HG03196 (cell line): ENCODE data around the gene PEX26.
"Not testable (repeated sequence)": the region's sequence is repeated elsewhere in the genome, so short reads cannot be mapped to it uniquely, and the experiment has no call there.

Source experiments
- ATAC-seq: cut with Tn5 transposase; IDR thresholded peaks from one replicate; pipeline ENCODE4 v1.9.1; 2021; ENCODE audit not compliant: unreplicated experiment

Gene PEX26

GRCh38 chr22:18115906-18116371, 38.1 kb downstream of the PEX26 start:
- ATAC-seq, result no peak

DNA sequence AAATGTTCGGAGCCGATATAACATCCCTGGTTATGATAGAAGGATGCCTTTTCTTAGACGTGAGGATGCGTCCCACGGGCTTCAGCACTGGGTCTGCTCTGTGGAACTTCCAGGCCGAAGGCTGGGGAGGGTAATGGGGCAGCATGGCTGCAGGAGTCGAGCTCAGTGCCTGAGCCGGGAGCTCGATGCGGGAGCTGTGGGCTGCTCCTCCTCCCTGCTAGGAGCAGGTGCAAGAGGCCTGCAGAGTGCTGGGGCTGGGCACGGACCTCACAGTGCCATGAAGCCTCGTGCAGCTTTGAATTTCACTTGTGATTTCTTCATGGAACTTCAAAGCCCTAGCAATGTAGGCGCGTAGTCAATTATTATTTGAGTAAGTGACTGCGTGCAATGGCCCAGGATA, 38.8 kb downstream of the PEX26 start:
- no peak for ATAC-seq

DNA sequence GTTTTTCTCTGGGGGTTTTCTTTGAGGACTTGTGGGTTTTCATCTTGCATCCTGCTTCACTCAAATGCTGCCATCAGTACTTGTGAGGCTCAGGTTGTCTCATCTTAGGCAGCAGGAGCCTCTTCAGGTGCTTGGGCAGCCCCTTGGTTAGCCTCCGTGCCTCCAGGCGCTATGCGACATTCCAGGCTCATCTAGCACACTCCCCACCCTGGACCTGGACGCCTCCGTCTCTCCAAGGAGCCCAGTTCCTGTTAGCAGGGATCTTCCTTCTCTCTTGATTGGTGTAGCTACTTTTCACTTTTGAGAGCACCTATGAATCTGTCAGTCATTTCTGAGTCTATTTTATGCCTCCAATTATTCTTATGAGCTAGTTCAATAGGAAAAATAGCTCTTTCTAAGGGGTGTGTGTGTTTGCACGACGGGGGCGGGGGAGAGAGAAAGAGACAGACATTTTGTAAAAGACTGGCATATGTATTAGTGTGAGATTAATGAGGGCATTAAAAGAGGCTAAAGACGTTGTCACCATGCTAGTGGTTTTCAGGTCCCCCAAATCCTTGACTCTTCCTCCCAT, 40.6 kb downstream of the PEX26 start:
- ATAC-seq, result no peak

DNA sequence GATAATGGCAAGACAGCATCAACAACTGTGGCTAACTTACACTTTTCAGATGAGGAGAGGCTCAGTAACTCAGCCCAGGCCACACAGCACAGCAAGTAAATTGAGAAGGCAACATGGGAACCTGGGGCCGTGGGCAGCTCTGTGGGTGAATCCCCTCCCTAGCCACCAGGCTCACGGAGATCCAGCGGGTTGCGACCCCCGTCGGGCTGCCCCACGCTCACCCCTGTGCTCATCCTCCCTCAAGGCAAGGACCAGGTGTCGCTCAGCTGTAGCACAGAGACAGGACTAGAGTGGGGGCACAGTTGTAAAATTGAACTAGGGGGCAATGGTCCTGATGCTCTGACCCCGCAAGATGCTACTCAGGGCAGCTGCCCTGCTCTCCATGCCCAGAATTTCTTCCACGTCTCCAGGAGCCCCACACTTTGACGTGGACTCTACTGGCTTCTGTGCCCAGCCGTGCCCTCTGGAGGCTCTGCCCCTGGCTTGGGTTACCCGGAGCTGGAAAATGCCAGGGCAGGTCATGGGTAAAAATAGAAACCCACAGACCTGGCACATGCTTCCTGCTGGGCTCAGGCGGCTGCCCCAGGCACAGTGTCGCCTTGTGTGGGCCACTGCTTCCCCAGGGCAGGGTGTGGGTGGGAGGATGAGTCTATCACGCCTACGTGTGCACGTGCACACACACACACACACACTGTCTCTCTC, 41.8 kb downstream of the PEX26 start:
- ATAC-seq, result no peak

GRCh38 chr22:18120857-18121256, 43.1 kb downstream of the PEX26 start:
- no peak for ATAC-seq

DNA sequence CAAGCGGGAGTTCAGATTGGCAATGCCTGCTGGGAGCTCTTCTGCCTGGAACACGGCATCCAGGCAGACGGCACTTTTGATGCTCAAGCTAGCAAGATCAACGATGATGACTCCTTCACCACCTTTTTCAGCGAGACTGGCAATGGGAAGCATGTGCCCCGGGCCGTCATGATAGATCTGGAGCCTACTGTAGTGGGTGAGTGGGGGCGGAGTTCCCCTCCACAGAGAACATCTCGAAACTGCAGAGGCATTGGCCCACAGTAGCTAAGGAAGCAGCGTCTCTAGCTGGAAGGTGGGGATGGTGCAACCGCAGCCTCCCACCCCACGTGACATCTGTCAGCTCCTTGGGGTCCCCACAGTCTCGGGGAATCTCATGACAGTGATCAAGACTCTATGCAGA, 43.7 kb downstream of the PEX26 start:
- ATAC-seq, result no peak

DNA sequence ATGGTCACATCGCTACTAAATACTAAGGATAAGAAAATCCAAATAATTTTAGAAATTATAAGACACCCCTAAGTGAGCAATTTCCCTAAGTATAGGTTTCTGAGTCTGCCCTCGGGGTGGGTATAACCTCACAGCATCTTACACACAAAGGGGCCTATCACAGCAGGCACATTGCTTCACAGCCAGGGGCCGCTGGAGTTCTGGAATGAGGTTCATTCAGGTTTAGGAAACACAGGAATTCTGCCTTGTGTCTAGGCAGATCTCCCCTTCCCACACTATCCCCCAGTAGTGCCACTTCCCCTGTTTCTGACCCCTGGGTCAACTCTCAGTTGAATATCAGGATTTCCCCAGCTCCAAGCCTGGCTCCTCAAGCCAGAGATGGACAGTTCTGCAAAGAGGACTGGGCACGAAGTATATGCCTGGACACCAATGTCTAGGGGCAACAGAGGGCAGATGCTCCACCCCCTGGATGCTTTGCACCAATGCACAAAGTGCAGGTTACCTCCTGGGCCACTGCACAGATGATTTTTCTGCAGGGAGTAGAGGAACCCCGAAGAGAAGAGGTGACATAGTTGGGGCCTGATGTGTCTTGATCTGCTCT, 44.3 kb downstream of the PEX26 start:
- ATAC-seq, result no peak

- not testable (repeated sequence) for ATAC-seq
These were observed 45.8 kb downstream of the PEX26 start for GRCh38 chr22:18123476-18124025.

DNA sequence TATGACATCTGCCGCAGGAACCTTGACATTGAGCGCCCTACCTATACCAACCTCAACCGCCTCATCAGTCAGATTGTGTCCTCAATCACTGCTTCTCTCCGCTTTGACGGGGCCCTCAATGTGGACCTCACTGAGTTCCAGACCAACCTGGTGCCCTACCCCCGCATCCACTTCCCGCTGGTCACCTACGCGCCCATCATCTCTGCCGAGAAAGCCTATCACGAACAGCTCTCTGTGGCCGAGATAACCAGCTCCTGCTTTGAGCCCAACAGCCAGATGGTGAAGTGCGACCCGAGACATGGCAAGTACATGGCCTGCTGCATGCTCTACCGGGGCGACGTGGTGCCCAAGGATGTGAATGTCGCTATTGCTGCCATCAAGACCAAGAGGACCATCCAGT, 48.8 kb downstream of the PEX26 start:
- ATAC-seq, result no peak

DNA sequence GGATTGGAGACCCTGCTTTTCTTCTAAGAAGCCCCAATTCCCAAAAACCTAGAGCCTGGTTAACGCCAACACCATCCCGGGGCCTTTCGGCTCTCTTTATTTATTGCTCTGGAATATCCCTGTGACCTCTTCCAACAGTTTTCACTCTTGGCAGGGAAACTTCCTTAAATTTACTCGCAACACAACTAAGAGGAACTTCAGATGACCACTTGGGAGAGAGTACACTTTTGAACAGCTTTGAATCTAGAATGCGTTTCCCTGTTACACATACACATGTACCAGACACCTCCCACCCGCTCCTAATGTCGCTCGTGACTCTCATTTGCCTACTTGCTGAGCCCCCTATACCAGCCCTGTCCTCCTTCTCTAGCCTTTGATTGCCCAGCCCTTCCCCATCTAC, 52.2 kb downstream of the PEX26 start:
- ATAC-seq, result no peak

GRCh38 chr22:18130699-18131429, 53.1 kb downstream of the PEX26 start:
- ATAC-seq, result no peak

- ATAC-seq, result no peak
These were observed 55.7 kb downstream of the PEX26 start for GRCh38 chr22:18133452-18133851.

- ATAC-seq, result no peak
These were observed 59.0 kb downstream of the PEX26 start for GRCh38 chr22:18136563-18137320.

DNA sequence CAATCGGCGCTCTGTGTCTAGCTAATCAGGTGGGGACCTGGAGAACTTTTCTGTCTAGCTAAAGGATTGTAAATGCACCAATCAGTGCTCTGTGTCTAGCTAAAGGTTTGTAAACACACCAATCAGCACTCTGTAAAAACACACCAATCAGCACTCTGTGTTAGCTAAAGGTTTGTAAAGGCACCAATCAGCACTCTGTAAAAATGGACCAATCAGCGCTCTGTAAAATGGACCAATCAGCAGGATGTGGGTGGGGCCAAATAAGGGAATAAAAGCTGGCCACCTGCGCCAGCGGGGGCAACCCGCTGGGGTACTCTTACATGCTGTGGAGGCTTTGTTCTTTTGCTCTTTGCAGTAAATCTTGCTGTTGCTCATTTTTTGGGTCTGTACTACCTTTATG, 63.2 kb downstream of the PEX26 start:
- not testable (repeated sequence) for ATAC-seq

DNA sequence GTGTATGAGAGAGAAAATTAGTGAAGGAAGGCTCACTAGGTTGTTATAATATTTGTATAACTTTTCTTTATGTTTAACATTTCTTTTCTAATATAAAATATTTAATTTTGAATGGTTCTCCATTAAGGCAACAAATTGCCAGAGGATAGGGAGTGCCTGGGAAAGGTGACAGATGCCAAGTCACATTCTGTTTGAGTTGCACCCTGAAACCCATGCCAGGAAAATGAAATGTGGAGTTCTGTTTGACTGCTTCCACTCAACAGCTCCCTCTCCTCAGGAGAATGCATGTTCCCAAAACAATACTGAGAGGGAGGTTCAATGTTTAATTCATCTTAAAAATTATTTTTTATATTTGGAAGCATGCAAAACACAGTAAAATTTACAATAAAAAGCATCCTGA, 66.3 kb downstream of the PEX26 start:
- no peak for ATAC-seq

DNA sequence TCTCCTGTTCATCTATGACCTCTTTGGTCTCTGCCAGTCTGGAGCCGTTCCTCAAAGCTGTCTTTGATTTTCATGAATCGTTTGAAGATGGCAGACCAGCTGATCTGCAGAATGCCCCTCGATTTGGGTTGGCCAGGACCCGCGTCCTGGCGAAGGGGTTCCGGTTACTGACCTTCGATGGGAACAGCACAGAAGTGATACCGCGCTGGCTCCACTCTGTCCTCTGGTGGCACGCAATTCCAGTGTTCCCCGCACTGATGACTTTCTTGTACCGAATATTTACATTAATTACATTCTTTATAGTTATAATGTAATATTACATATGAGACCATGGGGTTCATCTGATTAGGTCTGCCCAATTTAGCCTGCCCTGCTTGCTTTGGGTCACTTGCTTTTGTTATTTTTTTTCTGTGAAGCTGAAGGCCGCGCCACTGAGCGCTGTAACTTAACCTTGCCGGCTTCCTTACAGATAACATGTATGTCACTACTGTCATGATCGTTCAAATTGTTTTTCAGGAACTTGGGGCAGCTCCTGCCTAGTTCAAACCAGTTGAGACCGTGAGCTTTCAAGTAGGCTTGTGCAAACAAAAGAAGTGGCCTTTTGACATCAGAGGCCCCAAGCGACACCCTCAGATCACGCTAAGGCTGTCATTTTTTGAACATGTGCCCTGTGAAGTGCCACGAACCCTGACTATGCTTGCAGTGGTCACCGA, 68.0 kb downstream of the PEX26 start:
- ATAC-seq, result no peak

DNA sequence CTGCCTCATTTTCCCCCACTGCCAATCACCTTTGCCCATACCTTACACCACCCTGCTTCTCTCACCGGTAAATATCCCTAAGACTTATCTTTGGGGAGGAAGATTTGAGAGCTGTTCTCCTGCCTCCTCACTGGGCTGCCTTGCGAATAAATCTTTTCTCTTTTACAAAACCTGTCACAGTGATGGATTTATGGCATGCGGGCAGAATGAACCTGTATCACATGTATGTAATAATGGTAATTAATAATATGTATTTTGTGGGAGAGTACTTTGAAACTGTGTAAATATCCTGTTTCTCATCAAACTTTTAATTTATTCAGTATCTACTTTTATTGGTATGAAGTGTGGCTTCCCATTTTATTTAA, 68.6 kb downstream of the PEX26 start:
- no peak for ATAC-seq

DNA sequence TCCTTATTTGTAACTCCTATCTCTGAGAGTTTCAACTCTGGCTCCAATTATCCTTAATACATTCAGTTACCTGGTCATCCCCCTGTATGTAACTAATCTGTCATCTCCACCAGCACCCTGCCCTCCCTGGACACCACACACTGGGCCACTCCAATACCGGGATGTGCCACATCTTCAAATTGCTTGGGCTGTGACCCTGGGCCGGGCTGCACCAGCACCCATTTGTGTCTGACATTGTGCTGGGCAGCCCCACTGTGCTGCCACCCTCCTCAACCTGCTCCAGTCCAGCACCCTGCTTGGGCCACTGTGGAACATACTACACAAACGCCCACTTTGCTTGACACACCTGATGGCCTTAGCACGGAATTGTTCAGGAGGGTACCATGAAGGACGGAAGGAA, 70.0 kb downstream of the PEX26 start:
- no peak for ATAC-seq

- no peak for ATAC-seq
These were observed 70.6 kb downstream of the PEX26 start for GRCh38 chr22:18148293-18148965.

DNA sequence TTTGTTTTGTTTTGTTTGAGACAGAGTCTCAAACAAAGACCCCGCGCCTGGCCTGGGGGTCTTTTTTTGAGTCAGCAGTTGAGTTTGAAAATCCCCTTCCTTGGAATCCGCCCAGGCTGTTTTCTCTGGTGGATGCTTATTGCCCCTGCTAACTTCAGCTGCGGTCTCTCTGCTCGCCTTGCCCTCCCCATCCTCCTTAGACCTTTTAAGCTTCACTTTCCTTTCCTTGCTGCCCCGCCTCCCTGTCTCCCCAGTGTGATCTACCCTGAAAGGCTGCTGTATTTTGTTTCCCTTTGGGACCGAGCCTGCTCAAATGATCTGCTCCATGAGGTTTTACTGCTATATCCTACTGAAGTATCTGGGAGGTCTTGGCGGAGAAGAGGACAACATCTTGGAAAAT, 74.7 kb downstream of the PEX26 start:
- no peak for ATAC-seq
